ENCODE data around the gene ADCY3. TPM values are rescaled to one million over a fixed set of nuclear protein-coding genes. Genes with fewer than 3 reads are reported as not detected.

ADCY3 gene
- total and polyA plus RNA-seq, 5 donors from 2014 or later: 3.8 to 67.6 (median 11.2) TPM

GRCh38 chr2:24937236-24937635 is 17.2 kb upstream of the ADCY3 start:
- DNase-seq (no peak), ATAC-seq (ENCODE audit: low read depth in 2 of 2) (no peak)
- H3K36me3 Mint-ChIP-seq: no peaks in the 10 kb centered on the region
- Histone ChIP-seq H3K27me3 (ENCODE audit: control insufficient read depth, insufficient read depth, low read length) (no peaks in the 10 kb centered on the region), H3K4me3 (ENCODE audit: low read depth, low read length) (no peak overlapping the region), H3K27ac (ENCODE audit: insufficient read depth, low read length, poor library complexity, severe bottlenecking) (no peak overlapping the region), H3K9me3 (ENCODE audit: control insufficient read depth in 2 of 2, low read length in 2 of 2) (no peaks in the 10 kb centered on the region), H3K4me1 (ENCODE audit: control insufficient read depth, insufficient read depth, low read length, poor library complexity, severe bottlenecking) (no peaks in the 10 kb centered on the region), H3K36me3 (ENCODE audit: control insufficient read depth, insufficient read depth, low read length) (no peaks in the 10 kb centered on the region)
- H3K27ac Mint-ChIP-seq: no peak overlapping the region
- H3K4me1 Mint-ChIP-seq: no peaks in the 10 kb centered on the region
- H3K27me3 Mint-ChIP-seq: peaks cover 10% of the 10 kb centered on the region
- no peaks in the 10 kb centered on the region for H3K9me3 Mint-ChIP-seq
- H3K4me3 Mint-ChIP-seq: no peak overlapping the region

GRCh38 chr2:24935145-24935544 is 15.1 kb upstream of the ADCY3 start:
- H3K9me3 ChIP-seq (ENCODE audit: control insufficient read depth in 2 of 2, low read length in 2 of 2): no peaks in the 10 kb centered on the region

GRCh38 chr2:24932715-24933114 is 12.7 kb upstream of the ADCY3 start:
- no peaks in the 10 kb centered on the region for H3K9me3 Mint-ChIP-seq
- H3K36me3 Mint-ChIP-seq: no peaks in the 10 kb centered on the region
- Histone ChIP-seq H3K36me3 (ENCODE audit: control insufficient read depth, insufficient read depth, low read length) (no peaks in the 10 kb centered on the region), H3K27me3 (ENCODE audit: control insufficient read depth, insufficient read depth, low read length) (no peaks in the 10 kb centered on the region), H3K27ac (ENCODE audit: insufficient read depth, low read length, poor library complexity, severe bottlenecking) (no peak overlapping the region), H3K4me1 (ENCODE audit: control insufficient read depth, insufficient read depth, low read length, poor library complexity, severe bottlenecking) (no peaks in the 10 kb centered on the region), H3K9me3 (ENCODE audit: control insufficient read depth in 2 of 2, low read length in 2 of 2) (no peaks in the 10 kb centered on the region), H3K4me3 (ENCODE audit: low read depth, low read length) (no peak overlapping the region)
- H3K27ac Mint-ChIP-seq: no peak overlapping the region
- H3K4me3 Mint-ChIP-seq: no peak overlapping the region
- H3K4me1 Mint-ChIP-seq: no peaks in the 10 kb centered on the region
- peaks cover 11% of the 10 kb centered on the region for H3K27me3 Mint-ChIP-seq
- no peak for ATAC-seq (ENCODE audit: low read depth in 2 of 2)
- no peak for DNase-seq

More at GRCh38 chr2:24935145-24935544, 15.1 kb upstream of the ADCY3 start:
- Histone ChIP-seq H3K27ac (ENCODE audit: insufficient read depth, low read length, poor library complexity, severe bottlenecking) (no peak overlapping the region), H3K27me3 (ENCODE audit: control insufficient read depth, insufficient read depth, low read length) (no peaks in the 10 kb centered on the region), H3K4me1 (ENCODE audit: control insufficient read depth, insufficient read depth, low read length, poor library complexity, severe bottlenecking) (no peaks in the 10 kb centered on the region), H3K4me3 (ENCODE audit: low read depth, low read length) (no peak overlapping the region), H3K36me3 (ENCODE audit: control insufficient read depth, insufficient read depth, low read length) (no peaks in the 10 kb centered on the region)
- Mint-ChIP-seq H3K36me3 (no peaks in the 10 kb centered on the region), H3K4me3 (no peak overlapping the region), H3K4me1 (no peaks in the 10 kb centered on the region), H3K9me3 (no peaks in the 10 kb centered on the region), H3K27ac (no peak overlapping the region), H3K27me3 (peaks cover 11% of the 10 kb centered on the region)
- DNase-seq (no peak), ATAC-seq (ENCODE audit: low read depth in 2 of 2) (no peak)

- H3K27ac Mint-ChIP-seq: no peak overlapping the region
- no peak overlapping the region for H3K27ac ChIP-seq (ENCODE audit: insufficient read depth, low read length, poor library complexity, severe bottlenecking)
- peaks cover 2% of the 10 kb centered on the region for H3K27me3 ChIP-seq (ENCODE audit: control insufficient read depth, insufficient read depth, low read length)
- no peak overlapping the region for H3K4me3 ChIP-seq (ENCODE audit: low read depth, low read length)
- no peak for ATAC-seq (ENCODE audit: low read depth in 2 of 2)
- H3K27me3 Mint-ChIP-seq: peaks cover 11% of the 10 kb centered on the region
- no peaks in the 10 kb centered on the region for H3K36me3 Mint-ChIP-seq
- no peaks in the 10 kb centered on the region for H3K36me3 ChIP-seq (ENCODE audit: control insufficient read depth, insufficient read depth, low read length)
- no peaks in the 10 kb centered on the region for H3K9me3 ChIP-seq (ENCODE audit: control insufficient read depth in 2 of 2, low read length in 2 of 2)
- peaks cover 0 to 6% (median 0%) of the 10 kb centered on the region in 4 donors for H3K4me1 Mint-ChIP-seq
- H3K4me1 ChIP-seq (ENCODE audit: control insufficient read depth, insufficient read depth, low read length, poor library complexity, severe bottlenecking): peaks cover 13% of the 10 kb centered on the region
- no peaks in the 10 kb centered on the region for H3K9me3 Mint-ChIP-seq
- no peak for DNase-seq
- peak overlapping the region in 1 of 4 donors; percentile 38 for H3K4me3 Mint-ChIP-seq
Observed at GRCh38 chr2:24930768-24931167, 10.7 kb upstream of the ADCY3 start.

GRCh38 chr2:24929230-24929629 is 9.2 kb upstream of the ADCY3 start:
- peaks cover 13% of the 10 kb centered on the region for H3K4me1 ChIP-seq (ENCODE audit: control insufficient read depth, insufficient read depth, low read length, poor library complexity, severe bottlenecking)
- no peaks in the 10 kb centered on the region for H3K36me3 Mint-ChIP-seq
- no peak overlapping the region for H3K27ac Mint-ChIP-seq

GRCh38 chr2:24928036-24928435 is 8.0 kb upstream of the ADCY3 start:
- Histone ChIP-seq H3K27me3 (ENCODE audit: control insufficient read depth, insufficient read depth, low read length) (peaks cover 2% of the 10 kb centered on the region), H3K4me1 (ENCODE audit: control insufficient read depth, insufficient read depth, low read length, poor library complexity, severe bottlenecking) (peaks cover 13% of the 10 kb centered on the region), H3K27ac (ENCODE audit: insufficient read depth, low read length, poor library complexity, severe bottlenecking) (no peak overlapping the region), H3K4me3 (ENCODE audit: low read depth, low read length) (no peak overlapping the region), H3K9me3 (ENCODE audit: control insufficient read depth in 2 of 2, low read length in 2 of 2) (no peaks in the 10 kb centered on the region), H3K36me3 (ENCODE audit: control insufficient read depth, insufficient read depth, low read length) (no peaks in the 10 kb centered on the region)
- Mint-ChIP-seq H3K27me3 (peaks cover 16% of the 10 kb centered on the region), H3K9me3 (no peaks in the 10 kb centered on the region), H3K4me1 (peaks cover 0 to 11% (median under 1%) of the 10 kb centered on the region in 4 donors), H3K36me3 (no peaks in the 10 kb centered on the region), H3K27ac (no peak overlapping the region), H3K4me3 (peak overlapping the region in 1 of 4 donors; percentile 24)
- ATAC-seq (ENCODE audit: low read depth in 2 of 2): no peak
- no peak for DNase-seq

More at GRCh38 chr2:24929230-24929629, 9.2 kb upstream of the ADCY3 start:
- Mint-ChIP-seq H3K4me3 (no peak overlapping the region), H3K9me3 (no peaks in the 10 kb centered on the region), H3K4me1 (peaks cover 0 to 6% (median 0%) of the 10 kb centered on the region in 4 donors), H3K27me3 (peaks cover 11% of the 10 kb centered on the region)
- no peak for DNase-seq
- H3K27me3 ChIP-seq (ENCODE audit: control insufficient read depth, insufficient read depth, low read length): peaks cover 2% of the 10 kb centered on the region
- no peak overlapping the region for H3K27ac ChIP-seq (ENCODE audit: insufficient read depth, low read length, poor library complexity, severe bottlenecking)
- H3K4me3 ChIP-seq (ENCODE audit: low read depth, low read length): no peak overlapping the region
- no peaks in the 10 kb centered on the region for H3K9me3 ChIP-seq (ENCODE audit: control insufficient read depth in 2 of 2, low read length in 2 of 2)
- no peaks in the 10 kb centered on the region for H3K36me3 ChIP-seq (ENCODE audit: control insufficient read depth, insufficient read depth, low read length)
- no peak for ATAC-seq (ENCODE audit: low read depth in 2 of 2)

- no peaks in the 10 kb centered on the region for H3K36me3 ChIP-seq (ENCODE audit: control insufficient read depth, insufficient read depth, low read length)
- Mint-ChIP-seq H3K4me1 (peaks cover 0 to 11% (median under 1%) of the 10 kb centered on the region in 4 donors), H3K9me3 (no peaks in the 10 kb centered on the region), H3K36me3 (no peaks in the 10 kb centered on the region), H3K27ac (peak overlapping the region in 2 of 3 donors; percentile 46 to 83), H3K4me3 (peak overlapping the region in 3 of 4 donors; percentile 56 to 78 (median 70)), H3K27me3 (peaks cover 7% of the 10 kb centered on the region)
- H3K4me3 ChIP-seq (ENCODE audit: low read depth, low read length): no peak overlapping the region
- H3K27ac ChIP-seq (ENCODE audit: insufficient read depth, low read length, poor library complexity, severe bottlenecking): no peak overlapping the region
- H3K27me3 ChIP-seq (ENCODE audit: control insufficient read depth, insufficient read depth, low read length): peaks cover 2% of the 10 kb centered on the region
- ATAC-seq (ENCODE audit: low read depth in 2 of 2) (peak; percentile 35 to 48), DNase-seq (peak in 1 of 3 donors; percentile 72)
- peaks cover 13% of the 10 kb centered on the region for H3K4me1 ChIP-seq (ENCODE audit: control insufficient read depth, insufficient read depth, low read length, poor library complexity, severe bottlenecking)
- no peaks in the 10 kb centered on the region for H3K9me3 ChIP-seq (ENCODE audit: control insufficient read depth in 2 of 2, low read length in 2 of 2)
Observed at GRCh38 chr2:24926602-24927252, 6.7 kb upstream of the ADCY3 start.

GRCh38 chr2:24926220-24926601 is 6.2 kb upstream of the ADCY3 start:
- H3K27ac ChIP-seq (ENCODE audit: insufficient read depth, low read length, poor library complexity, severe bottlenecking): no peak overlapping the region
- H3K36me3 Mint-ChIP-seq: no peaks in the 10 kb centered on the region
- no peak overlapping the region for H3K4me3 ChIP-seq (ENCODE audit: low read depth, low read length)
- H3K4me1 Mint-ChIP-seq: peaks cover 0 to 11% (median 1%) of the 10 kb centered on the region in 4 donors
- DNase-seq (no peak), ATAC-seq (ENCODE audit: low read depth in 2 of 2) (no peak)
- H3K9me3 Mint-ChIP-seq: no peaks in the 10 kb centered on the region
- peaks cover 2% of the 10 kb centered on the region for H3K27me3 ChIP-seq (ENCODE audit: control insufficient read depth, insufficient read depth, low read length)
- no peaks in the 10 kb centered on the region for H3K36me3 ChIP-seq (ENCODE audit: control insufficient read depth, insufficient read depth, low read length)
- H3K9me3 ChIP-seq (ENCODE audit: control insufficient read depth in 2 of 2, low read length in 2 of 2): no peaks in the 10 kb centered on the region
- H3K27me3 Mint-ChIP-seq: peaks cover 7% of the 10 kb centered on the region
- peak overlapping the region in 1 of 4 donors; percentile 78 for H3K4me3 Mint-ChIP-seq
- peaks cover 13% of the 10 kb centered on the region for H3K4me1 ChIP-seq (ENCODE audit: control insufficient read depth, insufficient read depth, low read length, poor library complexity, severe bottlenecking)
- H3K27ac Mint-ChIP-seq: peak overlapping the region in 1 of 3 donors; percentile 83

Measured in CD4-positive, CD25-positive, alpha-beta regulatory T cell (primary cell).